GM12878 (cell line): ENCODE measurements around the gene C1QTNF3. TPM values are rescaled to one million over a fixed set of nuclear protein-coding genes. Genes with fewer than 3 reads are reported as not detected.

Source experiments
- ATAC-seq: fragments of 200-7000 bp; cut with Tn5 transposase; 3 replicates; pipeline ENCODE4 v1.9.1; 2020; ENCODE audit warnings: mild to moderate bottlenecking, moderate library complexity
- BruUV-seq: library from RNA; stranded (reverse); fragments of 400-500 nt; replicated peaks from 2 replicates; lab custom pipeline; 2021; lab: Mats Ljungman, UMichigan
- CTCF ChIA-PET: fragments of 300-600 bp; sonication (Branson Sonifier 250); formaldehyde crosslinking; extraction: SDS; loops from one replicate; lab custom pipeline; 2021; ENCODE audit warnings: inconsistent platforms; lab: Yijun Ruan, JAX
- POLR2A ChIA-PET: fragments of 350-600 bp; formaldehyde crosslinking; extraction: SDS; loops from one replicate; lab custom pipeline; 2021; ENCODE audit warnings: inconsistent platforms; lab: Charles Lee
- RAD21 ChIA-PET: fragments of 300-600 bp; sonication (Branson Sonifier 250); formaldehyde crosslinking; loops from one replicate; lab custom pipeline; 2023; ENCODE audit warnings: antibody characterized with exemption; ENCODE audit not compliant: unreplicated experiment; lab: Charles Lee
- SMC1A ChIA-PET: fragments of 300-600 bp; sonication (Branson Sonifier 250); formaldehyde crosslinking; loops from one replicate; lab custom pipeline; 2023; ENCODE audit not compliant: unreplicated experiment, uncharacterized antibody; lab: Charles Lee
- DNase-seq: peaks from one replicate; pipeline ENCODE4 v3.0.0-alpha.2; 2011; ENCODE audit warnings: low read depth, low spot score
- FAIRE-seq: peaks from 3 replicates; lab custom pipeline; 2011; peaks lifted over from hg19 to GRCh38; lab: Jason Lieb, UNC
- H2AFZ ChIP-seq: 2 replicates; pipeline ENCODE4 v1.6.0; 2011; ENCODE audit warnings: low read depth, low read length, control low read depth; ENCODE audit not compliant: control insufficient read depth
- H3K27ac ChIP-seq: 2 replicates; pipeline ENCODE4 v1.5.1; 2011; ENCODE audit warnings: control low read depth; ENCODE audit not compliant: control insufficient read depth, insufficient read depth
- H3K27me3 ChIP-seq, 2 experiments: replicated peaks in 1 of 2; 2 replicates each; pipeline versions ENCODE4 v1.6.0 to v1.6.1; 2011; ENCODE audit warnings: low read length in 1 of 2; ENCODE audit not compliant: control insufficient read depth in 2 of 2, insufficient read depth in 2 of 2
- H3K36me3 ChIP-seq, 2 experiments: 2 replicates each; pipeline ENCODE4 v1.5.1; 2011; ENCODE audit warnings: low read length in 1 of 2; ENCODE audit not compliant: control insufficient read depth in 2 of 2, insufficient read depth in 2 of 2
- H3K4me1 ChIP-seq: 2 replicates; pipeline ENCODE4 v1.6.1; 2011; ENCODE audit warnings: mild to moderate bottlenecking, low read length, moderate library complexity, mixed read lengths; ENCODE audit not compliant: control insufficient read depth, insufficient read depth
- H3K4me2 ChIP-seq: 2 replicates; pipeline ENCODE4 v1.6.0; 2011; ENCODE audit warnings: control low read depth; ENCODE audit not compliant: control insufficient read depth, insufficient read depth
- H3K4me3 ChIP-seq: fragments of 200-600 bp; sonication (generic); 2 replicates; pipeline ENCODE4 v1.5.1; 2016
- H3K79me2 ChIP-seq: 2 replicates; pipeline ENCODE4 v1.6.0; 2011; ENCODE audit warnings: low read length; ENCODE audit not compliant: control insufficient read depth, insufficient read depth
- H3K9ac ChIP-seq: 2 replicates; pipeline ENCODE4 v1.8.0; 2011; ENCODE audit warnings: low read length, control low read depth, mixed read lengths; ENCODE audit not compliant: control insufficient read depth, insufficient read depth
- H3K9me3 ChIP-seq: replicated peaks from 3 replicates; pipeline ENCODE4 v1.5.1; 2011; ENCODE audit warnings: mild to moderate bottlenecking, low read length; ENCODE audit not compliant: control insufficient read depth, insufficient read depth
- H4K20me1 ChIP-seq: 2 replicates; pipeline ENCODE4 v1.6.0; 2011; ENCODE audit not compliant: control insufficient read depth, insufficient read depth
- CBX5 ChIP-seq: sonication (generic); IDR thresholded peaks from 2 replicates; pipeline ENCODE4 v1.6.1; 2016; ENCODE audit warnings: low read depth, moderate library complexity, mild to moderate bottlenecking, inconsistent platforms
- CHD4 ChIP-seq: fragments of 200-600 bp; sonication (generic); IDR thresholded peaks from 2 replicates; pipeline ENCODE4 v1.6.1; 2016; ENCODE audit warnings: mild to moderate bottlenecking
- E2F4 ChIP-seq: IDR thresholded peaks from 2 replicates; pipeline ENCODE4 v1.6.1; 2012; ENCODE audit warnings: low read depth, low read length, improper control_type of control experiment
- JUNB ChIP-seq: IDR thresholded peaks from 2 replicates; pipeline ENCODE4 v1.6.1; 2016; ENCODE audit warnings: antibody characterized with exemption, mild to moderate bottlenecking
- MYC ChIP-seq: IDR thresholded peaks from 2 replicates; pipeline ENCODE4 v1.6.1; 2011; ENCODE audit warnings: mild to moderate bottlenecking, low read length, moderate library complexity, inconsistent platforms; ENCODE audit not compliant: insufficient read depth, insufficient replicate concordance, insufficient read length, severe bottlenecking
- NFYB ChIP-seq: IDR thresholded peaks from 2 replicates; pipeline ENCODE4 v1.6.1; 2011; ENCODE audit warnings: low read depth, mild to moderate bottlenecking, low read length, improper control_type of control experiment, moderate library complexity; ENCODE audit not compliant: insufficient read depth
- NR2C2 ChIP-seq: IDR thresholded peaks from 2 replicates; pipeline ENCODE4 v1.6.1; 2011; ENCODE audit warnings: borderline replicate concordance, low read depth; ENCODE audit not compliant: control insufficient read depth, insufficient read length
- PAX5 ChIP-seq: IDR thresholded peaks from 2 replicates; pipeline ENCODE4 v1.6.1; 2011; ENCODE audit warnings: low read depth, low read length, borderline replicate concordance
- PAX8 ChIP-seq: fragments of 450-650 bp; IDR thresholded peaks from 2 replicates; pipeline ENCODE4 v1.6.1; 2017; ENCODE audit warnings: mild to moderate bottlenecking, moderate library complexity
- PBX3 ChIP-seq: IDR thresholded peaks from 2 replicates; pipeline ENCODE4 v1.6.1; 2011; ENCODE audit warnings: mild to moderate bottlenecking, low read depth, low read length, moderate library complexity; ENCODE audit not compliant: insufficient replicate concordance
- PKNOX1 ChIP-seq: fragments of 450-650 bp; IDR thresholded peaks from 2 replicates; pipeline ENCODE4 v1.6.1; 2016; ENCODE audit warnings: mild to moderate bottlenecking
- RELA ChIP-seq: fragments of 450-650 bp; IDR thresholded peaks from 2 replicates; pipeline ENCODE4 v1.8.0; 2014; ENCODE audit warnings: borderline replicate concordance; ENCODE audit not compliant: partially characterized antibody
- REST ChIP-seq: IDR thresholded peaks from 2 replicates; pipeline ENCODE4 v1.6.1; 2012; ENCODE audit warnings: mild to moderate bottlenecking, low read depth, low read length
- SREBF1 ChIP-seq: IDR thresholded peaks from 2 replicates; pipeline ENCODE4 v1.6.1; 2012; ENCODE audit warnings: mild to moderate bottlenecking, low read length
- TARDBP ChIP-seq: IDR thresholded peaks from 2 replicates; pipeline ENCODE4 v1.6.1; 2016; ENCODE audit warnings: borderline replicate concordance
- ZBED1 ChIP-seq: IDR thresholded peaks from 2 replicates; pipeline ENCODE4 v1.6.1; 2016; ENCODE audit warnings: borderline replicate concordance
- ZNF622 ChIP-seq: fragments of 450-650 bp; IDR thresholded peaks from 2 replicates; pipeline ENCODE4 v1.6.1; 2017; ENCODE audit warnings: mild to moderate bottlenecking, inconsistent platforms
- WGBS: methylation state at CpG from one replicate; pipeline ENCODE4 v1.1.6; 2016; ENCODE audit warnings: low lambda C conversion rate; ENCODE audit not compliant: insufficient replicate concordance, insufficient coverage; ENCODE audit errors: missing lambda C conversion rate; 5-methylcytosine and 5-hydroxymethylcytosine counted together
- in situ Hi-C: fragments of 300-500 bp; cut with MboI; formaldehyde crosslinking; loops from 9 replicates; pipeline ENCODE4 v1.14.3; 2018; ENCODE audit warnings: mixed read lengths
- intact Hi-C: fragments of 100-400 bp; cut with micrococcal nuclease; formaldehyde crosslinking; loops from one replicate; pipeline ENCODE4 v1.14.2; 2022; ENCODE audit not compliant: unreplicated experiment
- polyA plus RNA-seq, 11 experiments: library from polyadenylated mRNA; depleted of rRNA in 4 of 11; unstranded in 6 of 11; stranded (reverse) in 5 of 11; fragments of >200 nt; fragmentation: Nextera tagmentation in 4 of 11; fragmentation: Illumina TruSeq in 1 of 11; extraction: Ambion mirVana in 4 of 11; extraction: Trizol in 1 of 11; gene quantifications; 1 replicate in 1 of 11; 2 replicates in 10 of 11; pipeline versions ENCODE4 v1.2.1 to v1.2.3, GENCODE V29; 2011 to 2016; ENCODE audit warnings: inconsistent platforms in 2 of 11, missing spikeins in 2 of 11, low read depth in 1 of 11
- total RNA-seq, 4 experiments: library from RNA; depleted of rRNA in 3 of 4; stranded (reverse); fragments of >200 nt in 3 of 4; fragmentation: Illumina TruSeq in 1 of 4; extraction: Trizol in 1 of 4; gene quantifications; 2 replicates each; pipeline versions ENCODE4 v1.2.1 to v1.2.3, GENCODE V29; 2013 to 2021

Gene C1QTNF3
- total and polyA plus RNA-seq, 10 of the 15 experiments (the other 5 are each of a cell fraction or from before 2014, with no cell fraction given): 0.39 to 6.3 (median 1.3) TPM

- in situ Hi-C loops: loop anchor here (5.0 kb wide), 1 partner anchor 471 kb away; no protein-coding TSS in a partner anchor
- no peak for FAIRE-seq
- WGBS: 70% methylated on average over 2 of the region's 2 CpGs
Measured at GRCh38 chr5:33995865-33996264, 47.1 kb downstream of the C1QTNF3 start.

More at GRCh38 chr5:33995865-33996264, 47.1 kb downstream of the C1QTNF3 start:
- H3K79me2 ChIP-seq: no peaks in the 10 kb centered on the region
- no peak; the same call in 2 of the 3 replicates for ATAC-seq
- TF ChIP-seq PAX5 (no peak), SREBF1 (no peak), JUNB (no peak), REST (no peak), PAX8 (no peak), NFYB (no peak), E2F4 (no peak), ZNF622 (no peak), TARDBP (no peak), NR2C2 (no peak), PKNOX1 (no peak), CHD4 (no peak), RELA (no peak), MYC (no peak), PBX3 (no peak), ZBED1 (no peak), CBX5 (no peak)
- BruUV-seq: no TSS peak
- H3K9ac ChIP-seq: no peak overlapping the region
- SMC1A ChIA-PET: interaction anchor here (0.7 to 1.1 kb wide), 5 partner anchors 33 to 560 kb away, joined by 3 to 4 read pairs (median 3); partner anchors contain the start of gene C1QTNF3
- RAD21 ChIA-PET: interaction anchor here (3.1 kb wide), 1 partner anchor 12 kb away, joined by 11 read pairs; the partner anchor contains the start of gene AMACR
- H3K4me2 ChIP-seq: no peak overlapping the region
- H3K36me3 ChIP-seq: no peaks in the 10 kb centered on the region
- CTCF ChIA-PET: interaction anchor here (1.4 to 3.7 kb wide), 5 partner anchors 11 to 469 kb away, joined by 4 to 40 read pairs (median 5); partner anchors contain the start of gene AMACR
- POLR2A ChIA-PET: no interaction called here
- H3K4me1 ChIP-seq: peaks cover 4% of the 10 kb centered on the region; the same call in 1 of the 2 replicates
- H3K27ac ChIP-seq: no peak overlapping the region
- no peaks in the 10 kb centered on the region for H4K20me1 ChIP-seq
- no peak for DNase-seq
- no peak overlapping the region for H3K4me3 ChIP-seq
- intact Hi-C loops: loop anchor here (2.0 kb wide), 1 partner anchor 469 kb away; no protein-coding TSS in a partner anchor
- no peak overlapping the region for H2AFZ ChIP-seq
- no peaks in the 10 kb centered on the region for H3K9me3 ChIP-seq
- no peaks in the 10 kb centered on the region for H3K27me3 ChIP-seq
